Activated CD4-positive, alpha-beta memory T cell treated with anti-CD3 and anti-CD28 coated beads for 36 hours (primary cell): ENCODE results near the gene EML6. TPM values are rescaled to one million over a fixed set of nuclear protein-coding genes. Genes with fewer than 3 reads are reported as not detected.

Experiments
- CTCF ChIA-PET: fragments of 350-600 bp; sonication (Branson Sonifier 250); formaldehyde crosslinking; loops from one replicate; lab custom pipeline; 2021; ENCODE audit warnings: antibody characterized with exemption, inconsistent platforms; lab: Charles Lee
- POLR2A ChIA-PET: fragments of 350-600 bp; sonication (Branson Sonifier 250); formaldehyde crosslinking; loops from one replicate; lab custom pipeline; 2021; ENCODE audit warnings: antibody characterized with exemption; lab: Charles Lee
- DNase-seq: peaks from one replicate; pipeline ENCODE4 v3.0.0-alpha.2; 2020
- H3K27ac Mint-ChIP-seq: one replicate; pipeline ENCODE4 v1.8.0; 2021; ENCODE audit warnings: mixed read lengths
- H3K27me3 Mint-ChIP-seq: one replicate; pipeline ENCODE4 v1.8.0; 2021; ENCODE audit warnings: mixed read lengths
- H3K36me3 Mint-ChIP-seq: one replicate; pipeline ENCODE4 v1.8.0; 2021; ENCODE audit warnings: mixed read lengths
- H3K4me1 Mint-ChIP-seq: one replicate; pipeline ENCODE4 v1.8.0; 2021; ENCODE audit warnings: low read depth, mixed read lengths
- H3K4me3 Mint-ChIP-seq: one replicate; pipeline ENCODE4 v1.8.0; 2021; ENCODE audit warnings: mild to moderate bottlenecking, mixed read lengths
- H3K9me3 Mint-ChIP-seq: one replicate; pipeline ENCODE4 v1.8.0; 2021; ENCODE audit warnings: mixed read lengths
- intact Hi-C: fragments of 100-400 bp; cut with micrococcal nuclease; formaldehyde crosslinking; loops from one replicate; pipeline ENCODE4 v1.15.1; 2023
- total RNA-seq, 2 experiments: library from RNA; stranded (reverse); gene quantifications; one replicate each; pipeline ENCODE4 v1.2.3, GENCODE V29; 2021

The EML6 gene
- total RNA-seq, 2 experiments from 2014 or later = 0.46 to 0.50 TPM

DNA sequence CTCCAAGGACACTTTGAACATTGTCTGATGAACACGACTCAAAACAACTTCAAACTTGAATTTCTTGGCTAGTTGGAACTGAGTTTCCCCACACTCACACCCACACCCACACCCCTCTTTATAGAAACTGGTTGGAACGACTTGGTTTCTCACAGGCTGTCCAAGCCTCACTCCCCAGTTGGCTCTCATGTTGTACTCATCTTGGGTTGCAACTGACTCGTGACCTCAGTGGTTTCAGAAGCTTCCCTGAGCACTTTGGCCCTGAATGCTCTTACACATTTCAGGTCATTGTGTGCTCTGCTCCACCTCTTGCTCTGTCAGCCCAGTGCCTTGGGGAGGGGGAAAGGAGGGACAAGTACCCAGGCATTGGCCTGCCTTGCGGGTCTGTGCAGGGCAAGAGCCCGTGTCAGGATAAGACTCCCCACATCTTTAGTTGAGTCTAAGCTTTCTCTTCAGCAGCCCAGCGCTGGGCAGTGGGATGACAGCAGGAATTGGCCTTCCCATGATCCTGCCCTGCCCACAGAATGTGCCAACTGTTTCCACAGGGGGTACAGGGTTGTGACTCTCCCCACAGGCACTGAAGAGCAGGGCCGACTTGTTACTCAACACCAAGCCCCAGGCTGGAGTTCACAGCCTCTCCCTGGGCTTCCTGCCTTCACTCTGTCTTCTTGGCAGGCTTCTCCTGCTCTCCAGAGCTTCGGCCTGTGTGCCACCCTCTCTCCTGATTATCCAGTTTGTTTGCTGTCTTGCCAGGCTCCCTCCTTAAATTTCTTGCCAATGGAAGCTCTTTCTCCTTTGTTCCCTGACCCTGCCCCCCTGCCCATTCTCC is 222.1 kb downstream of the EML6 start:
- Mint-ChIP-seq H3K27me3 (no peaks in the 10 kb centered on the region), H3K36me3 (no peaks in the 10 kb centered on the region), H3K27ac (no peak overlapping the region), H3K4me3 (no peak overlapping the region), H3K4me1 (peaks cover 6% of the 10 kb centered on the region), H3K9me3 (no peaks in the 10 kb centered on the region)
- ChIA-PET CTCF (no interaction called here), POLR2A (no interaction called here)
- DNase-seq = peak; percentile 53
- intact Hi-C loops = no loop called here

DNA sequence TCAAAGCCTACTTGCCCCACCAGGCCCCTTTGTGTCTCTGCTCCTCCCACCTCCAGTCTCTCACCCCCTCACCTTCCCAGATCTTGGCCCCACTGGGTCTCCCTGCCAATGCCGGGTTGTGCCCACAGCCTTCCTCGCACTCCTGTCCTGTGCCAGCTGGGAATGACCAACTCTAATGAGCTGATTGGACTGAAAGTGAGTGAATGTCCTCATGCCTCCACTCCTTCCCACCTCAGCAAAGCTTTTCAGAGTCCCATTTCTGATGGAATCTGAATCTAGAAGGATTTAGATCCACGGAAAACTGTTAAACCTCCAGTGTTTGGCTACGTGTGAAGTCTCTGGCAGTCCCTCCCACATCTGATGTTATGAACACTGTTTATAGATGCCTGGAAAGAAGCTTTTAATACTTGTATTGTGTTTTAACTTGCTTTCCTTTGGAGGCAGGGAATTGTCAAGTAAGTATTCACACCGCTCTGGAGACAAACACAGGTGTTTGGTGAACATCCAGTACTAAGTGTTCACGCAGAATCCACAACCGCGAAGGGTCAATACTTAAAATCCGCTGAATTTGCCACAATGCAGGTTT is 222.9 kb downstream of the EML6 start:
- H3K27ac Mint-ChIP-seq = no peak overlapping the region
- H3K4me3 Mint-ChIP-seq = no peak overlapping the region
- peaks cover 6% of the 10 kb centered on the region for H3K4me1 Mint-ChIP-seq
- H3K9me3 Mint-ChIP-seq = no peaks in the 10 kb centered on the region
- intact Hi-C loops = no loop called here
- CTCF ChIA-PET = no interaction called here
- H3K27me3 Mint-ChIP-seq = no peaks in the 10 kb centered on the region
- DNase-seq = no peak
- H3K36me3 Mint-ChIP-seq = no peaks in the 10 kb centered on the region
- POLR2A ChIA-PET = no interaction called here

DNA sequence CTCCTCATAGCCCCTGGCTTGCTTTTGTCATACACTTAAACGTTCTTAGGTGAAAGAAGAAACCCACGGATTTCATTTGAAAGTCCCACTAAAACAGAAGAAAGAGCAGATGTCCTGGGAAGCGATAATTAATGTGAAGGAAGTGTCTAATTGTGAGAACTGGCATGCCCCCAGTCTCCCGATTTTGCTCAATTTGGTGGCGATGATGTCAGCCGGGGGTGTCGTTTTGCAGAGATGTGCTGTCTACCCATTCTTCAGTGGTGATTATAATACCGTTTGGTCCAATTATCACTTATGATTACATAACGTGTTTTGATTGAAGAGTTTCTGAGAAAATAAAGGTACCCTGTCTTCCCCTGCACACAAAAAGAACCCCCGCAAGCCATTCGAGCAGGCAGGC is 223.7 kb downstream of the EML6 start:
- no peak overlapping the region for H3K27ac Mint-ChIP-seq
- intact Hi-C loops = no loop called here
- no peak overlapping the region for H3K4me3 Mint-ChIP-seq
- no peaks in the 10 kb centered on the region for H3K9me3 Mint-ChIP-seq
- no peaks in the 10 kb centered on the region for H3K27me3 Mint-ChIP-seq
- POLR2A ChIA-PET = no interaction called here
- no peak for DNase-seq
- CTCF ChIA-PET = no interaction called here
- H3K4me1 Mint-ChIP-seq = peaks cover 6% of the 10 kb centered on the region
- H3K36me3 Mint-ChIP-seq = no peaks in the 10 kb centered on the region

DNA sequence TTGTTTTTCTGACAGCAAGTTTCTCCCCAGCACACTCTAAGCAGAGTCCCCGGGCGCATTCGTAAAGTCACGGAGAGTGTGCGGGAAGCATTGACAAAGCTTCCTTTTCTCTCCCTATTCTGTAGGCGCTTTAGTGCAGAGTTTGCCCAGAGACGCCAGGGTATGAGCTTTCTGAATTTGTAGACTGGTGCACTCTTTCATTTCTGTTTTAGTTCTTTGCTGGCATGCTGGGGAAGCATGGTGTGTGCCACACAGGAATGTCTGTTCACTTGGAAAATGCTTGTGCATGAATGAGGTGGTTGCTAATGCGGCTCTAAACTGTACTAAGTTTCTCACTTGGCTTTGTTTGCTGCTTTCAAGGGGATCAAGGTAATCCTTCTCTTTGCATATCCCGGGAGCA is 224.2 kb downstream of the EML6 start:
- H3K9me3 Mint-ChIP-seq = no peaks in the 10 kb centered on the region
- ChIA-PET CTCF (no interaction called here), POLR2A (no interaction called here)
- intact Hi-C loops = no loop called here
- no peaks in the 10 kb centered on the region for H3K27me3 Mint-ChIP-seq
- no peak overlapping the region for H3K27ac Mint-ChIP-seq
- no peak overlapping the region for H3K4me3 Mint-ChIP-seq
- no peaks in the 10 kb centered on the region for H3K36me3 Mint-ChIP-seq
- DNase-seq = no peak
- peaks cover 6% of the 10 kb centered on the region for H3K4me1 Mint-ChIP-seq

DNA sequence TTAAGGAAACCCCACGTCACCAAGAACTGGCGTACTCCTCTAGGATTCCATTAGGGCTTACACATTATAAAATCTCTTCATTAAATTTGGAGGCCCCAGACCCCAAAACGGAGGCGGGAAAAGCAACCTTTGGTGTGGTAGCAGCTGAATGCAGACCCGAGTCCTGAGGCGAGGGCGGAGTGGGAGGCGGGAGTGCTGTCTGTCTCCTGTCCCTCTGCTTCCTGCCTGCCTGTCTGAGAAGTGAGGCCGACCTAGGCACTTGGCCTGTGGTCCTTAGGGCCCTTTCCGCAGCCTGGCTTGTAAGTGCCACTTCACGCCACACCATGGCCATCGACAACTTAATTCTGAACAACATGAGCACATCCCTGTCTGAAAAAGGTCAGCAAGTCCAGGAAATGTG is 224.7 kb downstream of the EML6 start:
- H3K4me3 Mint-ChIP-seq = no peak overlapping the region
- no peak overlapping the region for H3K27ac Mint-ChIP-seq
- no peaks in the 10 kb centered on the region for H3K9me3 Mint-ChIP-seq
- DNase-seq = no peak
- H3K27me3 Mint-ChIP-seq = no peaks in the 10 kb centered on the region
- POLR2A ChIA-PET = no interaction called here
- H3K4me1 Mint-ChIP-seq = peaks cover 11% of the 10 kb centered on the region
- H3K36me3 Mint-ChIP-seq = no peaks in the 10 kb centered on the region
- intact Hi-C loops = no loop called here
- CTCF ChIA-PET = no interaction called here

DNA sequence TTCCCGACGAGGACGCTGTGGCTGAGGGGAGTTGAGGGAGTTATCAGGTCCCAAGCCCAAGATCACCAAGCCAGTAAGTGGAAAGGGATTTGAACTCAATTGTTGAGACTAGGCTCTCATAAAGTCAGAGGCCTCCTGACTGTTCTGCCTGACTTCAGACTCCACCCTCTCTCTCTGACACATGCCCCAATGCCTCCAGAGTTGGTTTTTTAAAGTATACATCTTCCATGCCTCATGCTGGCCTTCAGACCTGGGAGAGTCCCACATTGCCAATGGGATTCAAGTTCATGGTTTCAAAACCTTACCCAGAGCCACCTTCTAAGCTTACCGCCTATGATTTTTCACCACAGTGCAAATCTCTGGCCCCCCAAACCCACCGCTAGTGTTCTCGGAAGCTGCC is 226.0 kb downstream of the EML6 start:
- Mint-ChIP-seq H3K27me3 (no peaks in the 10 kb centered on the region), H3K9me3 (no peaks in the 10 kb centered on the region), H3K4me1 (peaks cover 13% of the 10 kb centered on the region), H3K36me3 (no peaks in the 10 kb centered on the region), H3K4me3 (no peak overlapping the region), H3K27ac (no peak overlapping the region)
- no peak for DNase-seq
- ChIA-PET POLR2A (no interaction called here), CTCF (no interaction called here)
- intact Hi-C loops = no loop called here

DNA sequence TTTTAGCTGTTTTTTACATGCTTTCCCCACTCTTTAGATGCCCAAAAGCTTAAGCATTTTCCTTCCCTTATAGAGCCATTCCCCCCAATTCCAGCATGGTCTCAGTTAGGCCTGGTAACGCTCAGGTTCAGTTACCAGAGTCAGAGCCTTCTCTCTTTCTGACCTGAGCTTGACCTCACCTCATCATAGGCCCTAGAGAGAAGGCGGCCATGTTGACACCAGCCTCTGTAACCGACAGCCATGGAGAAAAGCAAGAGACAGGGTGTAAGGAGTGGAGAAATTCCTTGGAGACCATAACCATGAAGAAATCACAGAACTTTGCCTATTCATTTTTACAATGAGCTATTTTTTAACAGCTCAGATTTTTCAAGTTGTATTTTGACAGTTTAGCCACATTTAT is 227.3 kb downstream of the EML6 start:
- Mint-ChIP-seq H3K9me3 (no peaks in the 10 kb centered on the region), H3K4me1 (peaks cover 7% of the 10 kb centered on the region), H3K36me3 (no peaks in the 10 kb centered on the region), H3K27me3 (no peaks in the 10 kb centered on the region), H3K27ac (no peak overlapping the region), H3K4me3 (no peak overlapping the region)
- ChIA-PET POLR2A (no interaction called here), CTCF (interaction anchor here (0.5 kb wide), 1 partner anchor 358 kb away, joined by 4 read pairs; no protein-coding TSS in a partner anchor)
- no peak for DNase-seq
- intact Hi-C loops = no loop called here

DNA sequence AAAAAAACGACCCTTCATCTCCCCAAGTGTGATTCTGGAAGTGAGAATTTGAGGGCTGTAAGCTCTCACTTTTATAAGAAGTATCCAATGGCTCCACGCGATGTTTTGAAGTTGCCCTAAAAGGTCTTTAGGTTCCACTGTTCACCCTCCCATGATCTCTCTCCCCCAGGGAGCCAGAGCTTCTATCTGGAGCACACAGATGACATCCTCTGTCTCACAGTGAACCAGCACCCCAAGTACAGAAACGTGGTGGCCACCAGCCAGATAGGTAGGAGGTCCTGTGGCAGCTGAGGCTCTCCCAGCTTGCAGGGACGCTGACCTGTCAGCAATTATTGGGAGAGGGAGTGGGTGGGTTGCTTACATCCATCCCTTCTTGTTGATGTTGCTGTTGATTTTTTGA is 229.0 kb downstream of the EML6 start:
- intact Hi-C loops = no loop called here
- no peaks in the 10 kb centered on the region for H3K9me3 Mint-ChIP-seq
- no peak overlapping the region for H3K27ac Mint-ChIP-seq
- CTCF ChIA-PET = no interaction called here
- DNase-seq = no peak
- no peaks in the 10 kb centered on the region for H3K36me3 Mint-ChIP-seq
- H3K4me1 Mint-ChIP-seq = peaks cover 7% of the 10 kb centered on the region
- no peak overlapping the region for H3K4me3 Mint-ChIP-seq
- POLR2A ChIA-PET = no interaction called here
- no peaks in the 10 kb centered on the region for H3K27me3 Mint-ChIP-seq

DNA sequence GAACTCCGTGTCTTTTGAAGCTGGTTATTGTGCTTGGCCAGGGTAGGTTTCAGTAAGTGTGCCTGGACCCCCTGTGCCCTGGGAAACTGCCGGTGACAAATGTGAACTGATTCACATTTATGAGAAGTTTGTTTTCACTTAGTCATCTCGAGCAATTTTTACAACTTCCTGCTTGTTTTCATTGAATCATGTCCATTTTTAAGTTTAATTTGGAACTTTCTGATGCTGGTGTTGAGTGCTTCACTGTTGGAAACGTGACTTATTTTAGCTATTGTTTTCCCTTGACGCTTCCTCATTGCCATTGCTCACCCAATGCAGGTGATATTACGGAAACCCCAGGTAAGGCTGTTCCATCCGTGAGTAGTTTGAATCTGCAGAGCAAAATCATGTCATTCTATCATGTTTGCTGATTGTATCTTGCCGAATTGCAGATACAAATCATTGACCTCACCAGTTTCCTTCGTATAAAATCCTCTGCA is 229.6 kb downstream of the EML6 start:
- Mint-ChIP-seq H3K9me3 (no peaks in the 10 kb centered on the region), H3K36me3 (no peaks in the 10 kb centered on the region), H3K27ac (no peak overlapping the region), H3K27me3 (no peaks in the 10 kb centered on the region), H3K4me3 (no peak overlapping the region), H3K4me1 (peaks cover 7% of the 10 kb centered on the region)
- ChIA-PET CTCF (no interaction called here), POLR2A (no interaction called here)
- intact Hi-C loops = no loop called here
- DNase-seq = peak; percentile 30

DNA sequence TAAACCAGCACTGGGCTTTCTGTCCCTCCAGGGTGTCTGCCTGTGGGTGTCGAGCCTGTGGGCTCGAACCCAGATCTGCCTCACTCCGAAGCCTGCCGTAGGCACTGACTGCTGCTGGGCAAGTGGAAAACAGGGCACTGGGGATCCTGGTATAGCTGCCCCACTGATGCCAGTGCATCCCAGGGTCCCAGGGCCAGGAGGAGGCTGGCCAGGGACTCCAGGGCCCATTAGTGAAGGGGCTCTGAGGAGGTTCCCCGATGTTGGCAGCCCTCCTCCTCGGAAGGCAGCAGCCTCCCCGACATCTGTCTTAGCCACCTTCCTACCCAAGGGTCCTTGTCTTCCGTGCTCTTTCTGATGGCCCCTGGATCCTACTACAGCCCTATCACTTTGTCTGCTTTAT is 230.7 kb downstream of the EML6 start:
- Mint-ChIP-seq H3K4me3 (no peak overlapping the region), H3K36me3 (no peaks in the 10 kb centered on the region), H3K27ac (no peak overlapping the region), H3K9me3 (no peaks in the 10 kb centered on the region), H3K4me1 (peaks cover 7% of the 10 kb centered on the region), H3K27me3 (no peaks in the 10 kb centered on the region)
- ChIA-PET CTCF (no interaction called here), POLR2A (no interaction called here)
- intact Hi-C loops = no loop called here
- no peak for DNase-seq

DNA sequence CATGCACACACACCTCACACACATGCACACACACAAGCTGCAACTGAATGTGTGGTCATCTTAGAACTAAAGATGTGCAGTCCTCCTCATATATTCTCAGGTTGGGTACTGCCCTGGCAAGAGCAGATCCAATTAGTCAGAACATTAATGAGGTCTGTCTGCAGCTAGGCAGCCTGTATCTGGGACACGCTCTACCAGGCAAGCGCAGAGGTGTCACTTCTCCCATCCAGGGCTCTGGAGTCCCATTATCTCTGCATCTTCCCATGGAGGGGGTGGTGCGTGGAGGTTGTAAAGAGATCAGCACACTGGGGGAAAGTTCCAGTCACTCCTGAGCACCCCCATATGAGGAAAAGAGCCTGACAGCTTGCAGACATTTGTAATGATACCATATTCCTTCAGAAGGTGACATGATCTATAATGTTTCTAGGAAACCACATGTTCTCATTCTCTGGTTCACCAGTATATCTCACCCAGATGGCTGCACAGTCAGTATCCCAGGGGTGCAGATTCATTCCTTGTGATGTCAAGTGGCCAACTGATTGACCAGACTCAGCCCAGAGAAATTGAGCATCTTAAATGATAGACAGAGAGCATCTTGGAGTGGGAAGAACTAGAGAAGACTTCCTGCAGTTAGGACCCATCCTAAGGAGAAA is 231.4 kb downstream of the EML6 start:
- H3K4me1 Mint-ChIP-seq = peaks cover 7% of the 10 kb centered on the region
- no peak overlapping the region for H3K27ac Mint-ChIP-seq
- no peaks in the 10 kb centered on the region for H3K9me3 Mint-ChIP-seq
- no peaks in the 10 kb centered on the region for H3K27me3 Mint-ChIP-seq
- CTCF ChIA-PET = no interaction called here
- H3K36me3 Mint-ChIP-seq = no peaks in the 10 kb centered on the region
- POLR2A ChIA-PET = no interaction called here
- H3K4me3 Mint-ChIP-seq = no peak overlapping the region
- no peak for DNase-seq
- intact Hi-C loops = no loop called here

DNA sequence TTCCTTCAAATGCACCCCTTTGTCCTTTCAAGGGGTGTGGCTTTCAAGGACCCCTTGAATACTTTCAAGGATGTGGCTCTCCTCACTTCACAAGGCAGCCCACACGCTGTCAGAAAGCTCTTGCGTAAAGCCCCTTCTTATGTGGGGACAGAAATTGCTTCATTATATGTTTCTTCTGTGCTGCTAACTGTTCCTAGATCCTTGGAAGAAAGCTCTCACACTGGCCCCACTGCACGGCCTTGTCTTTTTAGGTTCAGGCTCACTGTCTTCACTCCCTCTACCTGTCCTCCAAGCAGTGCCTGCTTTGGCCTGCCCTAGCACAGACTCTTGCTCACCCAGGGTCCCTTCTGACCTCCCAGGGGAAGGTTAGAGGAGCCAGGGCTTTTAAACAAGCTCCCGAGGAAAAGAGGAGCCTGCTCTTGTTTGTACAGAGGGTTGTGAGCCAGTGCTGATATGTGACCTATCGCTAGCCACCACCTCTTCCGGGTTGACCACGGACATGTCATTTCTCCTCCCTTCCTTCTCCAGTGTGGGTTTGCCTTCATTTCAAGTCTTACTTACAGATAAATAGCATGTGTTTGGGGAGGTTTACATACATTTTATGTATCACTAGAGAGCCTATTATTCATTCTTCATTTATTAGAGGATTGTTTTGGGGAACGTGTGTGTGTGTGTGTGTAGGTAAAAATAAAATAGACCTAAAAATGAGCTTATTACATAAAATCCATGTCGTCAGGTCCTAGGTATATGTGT is 232.1 kb downstream of the EML6 start:
- intact Hi-C loops = no loop called here
- Mint-ChIP-seq H3K4me1 (peaks cover 7% of the 10 kb centered on the region), H3K4me3 (no peak overlapping the region), H3K27me3 (no peaks in the 10 kb centered on the region), H3K27ac (no peak overlapping the region), H3K9me3 (no peaks in the 10 kb centered on the region), H3K36me3 (no peaks in the 10 kb centered on the region)
- DNase-seq = no peak
- ChIA-PET POLR2A (no interaction called here), CTCF (no interaction called here)
